Ishikawa (cell line): ENCODE data around the gene PPP6R3.

Experiments
- CREB1 ChIP-seq: IDR thresholded peaks from 2 replicates; pipeline ENCODE4 v1.6.1; 2012; ENCODE audit warnings: low read depth
- EP300 ChIP-seq: IDR thresholded peaks from 2 replicates; pipeline ENCODE4 v1.6.1; 2012; ENCODE audit warnings: borderline replicate concordance
- FOXM1 ChIP-seq: IDR thresholded peaks from 2 replicates; pipeline ENCODE4 v1.6.1; 2012; ENCODE audit warnings: low read depth, borderline replicate concordance
- NFIC ChIP-seq: IDR thresholded peaks from 2 replicates; pipeline ENCODE4 v1.6.1; 2012
- RAD21 ChIP-seq: IDR thresholded peaks from 2 replicates; pipeline ENCODE4 v1.6.1; 2012; ENCODE audit warnings: low read depth
- ZBTB7A ChIP-seq: IDR thresholded peaks from 2 replicates; pipeline ENCODE4 v1.6.1; 2012; ENCODE audit warnings: low read depth
- TF ChIP-seq, protein P1 (sequence below): IDR thresholded peaks from 2 replicates; pipeline ENCODE4 v1.6.1; 2012

DNA sequence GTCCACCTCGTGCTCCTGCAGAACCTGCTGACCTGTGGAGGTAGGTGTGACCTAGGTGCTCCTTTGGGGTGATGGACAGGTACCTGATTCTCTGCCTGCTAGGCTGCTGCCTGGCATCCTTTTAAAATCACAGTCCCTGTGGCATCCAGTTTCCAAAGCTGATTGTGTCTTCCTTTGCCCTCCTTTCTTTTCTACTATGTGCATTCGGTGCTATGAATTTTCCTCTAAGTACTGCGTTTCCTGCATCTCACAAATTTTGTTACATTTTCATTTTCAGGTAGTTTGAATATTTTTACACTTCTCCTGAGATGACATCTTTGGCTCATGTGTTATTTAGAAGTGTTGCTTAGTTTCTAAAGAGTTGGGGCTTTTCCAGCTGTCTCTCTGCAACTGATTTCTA, 30.9 kb upstream of the PPP6R3 start:
- no peak for TF ChIP-seq CREB1
- TF ChIP-seq EP300, result no peak
- TF ChIP-seq NFIC, result no peak
- TF ChIP-seq ZBTB7A, result no peak
- TF ChIP-seq, protein P1, sequence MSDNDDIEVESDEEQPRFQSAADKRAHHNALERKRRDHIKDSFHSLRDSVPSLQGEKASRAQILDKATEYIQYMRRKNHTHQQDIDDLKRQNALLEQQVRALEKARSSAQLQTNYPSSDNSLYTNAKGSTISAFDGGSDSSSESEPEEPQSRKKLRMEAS, result no peak
- TF ChIP-seq RAD21, result no peak
- no peak for TF ChIP-seq FOXM1
